Urinary bladder (tissue), 4 donors: ENCODE data around the gene NR4A3. TPM values are rescaled to one million over a fixed set of nuclear protein-coding genes. Genes with fewer than 3 reads are reported as not detected.

Experiments used
- DNase-seq: peaks from one replicate; pipeline ENCODE4 v3.0.0-alpha.2; 2015; ENCODE audit errors: extremely low spot score
- H3K27ac ChIP-seq: one replicate; pipeline ENCODE4 v1.5.1; 2013; ENCODE audit warnings: low read depth, mild to moderate bottlenecking, moderate library complexity
- H3K36me3 ChIP-seq: one replicate; pipeline ENCODE4 v1.6.1; 2013; ENCODE audit warnings: mild to moderate bottlenecking, moderate library complexity; ENCODE audit not compliant: insufficient read depth
- H3K4me1 ChIP-seq: one replicate; pipeline ENCODE4 v1.6.1; 2013; ENCODE audit warnings: mild to moderate bottlenecking, moderate library complexity; ENCODE audit not compliant: insufficient read depth
- H3K4me3 ChIP-seq: one replicate; pipeline ENCODE4 v1.5.1; 2013; ENCODE audit warnings: low read depth, low read length
- WGBS: extraction: QIAGEN DNeasy Blood & Tissue Kit; methylation state at CpG from one replicate; pipeline ENCODE4 v1.1.7; 2013; 5-methylcytosine and 5-hydroxymethylcytosine counted together
- polyA plus RNA-seq: library from polyadenylated mRNA; stranded (reverse); fragments of 200-250 nt; gene quantifications from one replicate; pipeline ENCODE4 v1.2.3, GENCODE V29; 2013
- total RNA-seq: library from RNA; depleted of rRNA; stranded (reverse); fragments of >200 nt; gene quantifications from one replicate; pipeline ENCODE4 v1.2.3, GENCODE V29; 2014
- donor health status: healthy with polysubstance abuse.
- donor health status: healthy.

NR4A3 gene
- total and polyA plus RNA-seq, 2 donors: 4.7 to 4.8 TPM

DNA sequence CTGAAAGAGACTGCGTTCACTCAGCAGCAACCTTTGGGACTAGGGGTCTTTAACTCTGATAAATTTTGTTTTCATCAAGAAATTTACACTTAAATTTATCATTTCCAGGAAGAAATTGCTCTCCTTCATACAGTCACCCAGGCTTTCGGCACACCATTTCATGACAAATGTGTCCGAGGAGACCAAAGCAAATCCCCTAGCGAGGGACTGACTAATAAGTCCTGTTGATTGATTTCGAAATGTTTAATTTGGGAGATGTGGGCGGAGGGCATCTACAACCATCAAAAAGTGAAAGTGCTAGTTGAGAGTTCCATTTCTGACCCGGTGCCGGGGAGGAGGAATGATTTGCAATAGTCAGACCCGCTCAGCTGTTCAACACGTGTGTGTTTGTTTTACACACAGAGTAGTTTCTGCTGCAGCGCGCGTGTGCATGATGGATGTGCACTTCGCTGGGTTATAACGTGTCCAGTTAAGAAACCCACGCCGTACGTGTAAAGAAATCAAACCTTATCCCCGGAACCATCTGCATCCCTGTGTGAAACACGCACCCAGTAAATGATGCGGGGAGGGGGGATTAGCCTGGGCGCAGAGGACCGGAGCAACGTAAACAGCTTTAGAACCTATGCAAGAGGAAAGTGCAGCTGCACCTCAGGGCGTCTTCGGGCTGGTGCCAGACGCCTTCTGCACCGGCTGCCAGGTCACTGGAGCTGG is 845 bp upstream of the NR4A3 start:
- no peaks in the 10 kb centered on the region for H3K4me1 ChIP-seq
- WGBS: under 1% methylated on average over 28 of the region's 28 CpGs
- H3K36me3 ChIP-seq: no peaks in the 10 kb centered on the region
- peak overlapping the region; percentile 59 for H3K27ac ChIP-seq
- DNase-seq: peak; percentile 26
- H3K4me3 ChIP-seq: peak overlapping the region; percentile 64

- H3K4me3 ChIP-seq: peak overlapping the region; percentile 64
- peak; percentile 46 for DNase-seq
- H3K27ac ChIP-seq: peak overlapping the region; percentile 82
- H3K36me3 ChIP-seq: no peaks in the 10 kb centered on the region
- under 1% methylated on average over 51 of the region's 51 CpGs for WGBS
- H3K4me1 ChIP-seq: no peaks in the 10 kb centered on the region
These were observed 572 bp downstream of the NR4A3 start for GRCh38 chr9:99822109-99822805.

DNA sequence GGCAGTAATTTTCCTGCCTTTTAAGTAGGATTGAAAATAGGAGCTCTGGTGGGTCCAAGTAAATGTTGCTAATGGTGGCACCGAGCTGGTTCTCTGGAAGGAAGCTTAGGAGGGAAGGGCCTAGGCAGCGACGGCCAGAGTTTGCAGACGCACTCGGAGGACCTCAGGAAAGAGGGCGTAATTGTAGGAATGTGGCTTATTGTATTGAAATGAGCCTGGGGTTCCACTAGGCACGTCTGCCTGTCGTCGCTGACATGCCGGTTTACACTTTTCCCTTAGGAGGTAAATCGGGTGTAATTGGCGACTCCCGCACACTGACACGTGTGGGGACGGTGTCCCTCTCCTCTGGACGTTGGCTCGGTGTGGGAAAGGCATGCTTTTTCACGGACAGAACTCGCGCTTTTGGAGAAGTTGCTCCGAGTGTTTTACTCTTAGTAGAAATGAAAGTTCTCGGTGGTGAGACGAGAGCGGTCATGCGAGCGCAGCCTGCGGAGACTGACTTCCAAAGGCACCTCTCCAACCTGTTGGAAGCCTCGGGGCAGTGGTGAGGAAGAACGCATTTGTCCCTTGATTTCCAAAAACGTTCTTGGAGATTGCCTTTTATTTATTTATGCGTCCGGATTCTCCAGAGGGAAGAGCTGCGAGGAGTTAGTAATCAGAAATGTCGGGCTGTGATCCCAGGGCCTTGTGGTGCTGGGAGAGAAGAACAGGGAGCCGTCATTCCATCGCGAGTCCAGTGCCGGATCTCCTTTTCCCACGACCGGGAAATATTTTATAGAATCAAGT is 1.3 kb downstream of the NR4A3 start:
- Histone ChIP-seq H3K27ac (no peak overlapping the region), H3K36me3 (no peaks in the 10 kb centered on the region), H3K4me1 (no peaks in the 10 kb centered on the region), H3K4me3 (peak overlapping the region; percentile 64)
- DNase-seq: peak; percentile 35
- under 1% methylated on average over 40 of the region's 40 CpGs for WGBS

GRCh38 chr9:99823681-99824377 is 2.1 kb downstream of the NR4A3 start:
- Histone ChIP-seq H3K4me3 (peak overlapping the region; percentile 64), H3K4me1 (no peaks in the 10 kb centered on the region), H3K27ac (no peak overlapping the region), H3K36me3 (no peaks in the 10 kb centered on the region)
- under 1% methylated on average over 47 of the region's 47 CpGs for WGBS
- DNase-seq: peak; percentile 26

DNA sequence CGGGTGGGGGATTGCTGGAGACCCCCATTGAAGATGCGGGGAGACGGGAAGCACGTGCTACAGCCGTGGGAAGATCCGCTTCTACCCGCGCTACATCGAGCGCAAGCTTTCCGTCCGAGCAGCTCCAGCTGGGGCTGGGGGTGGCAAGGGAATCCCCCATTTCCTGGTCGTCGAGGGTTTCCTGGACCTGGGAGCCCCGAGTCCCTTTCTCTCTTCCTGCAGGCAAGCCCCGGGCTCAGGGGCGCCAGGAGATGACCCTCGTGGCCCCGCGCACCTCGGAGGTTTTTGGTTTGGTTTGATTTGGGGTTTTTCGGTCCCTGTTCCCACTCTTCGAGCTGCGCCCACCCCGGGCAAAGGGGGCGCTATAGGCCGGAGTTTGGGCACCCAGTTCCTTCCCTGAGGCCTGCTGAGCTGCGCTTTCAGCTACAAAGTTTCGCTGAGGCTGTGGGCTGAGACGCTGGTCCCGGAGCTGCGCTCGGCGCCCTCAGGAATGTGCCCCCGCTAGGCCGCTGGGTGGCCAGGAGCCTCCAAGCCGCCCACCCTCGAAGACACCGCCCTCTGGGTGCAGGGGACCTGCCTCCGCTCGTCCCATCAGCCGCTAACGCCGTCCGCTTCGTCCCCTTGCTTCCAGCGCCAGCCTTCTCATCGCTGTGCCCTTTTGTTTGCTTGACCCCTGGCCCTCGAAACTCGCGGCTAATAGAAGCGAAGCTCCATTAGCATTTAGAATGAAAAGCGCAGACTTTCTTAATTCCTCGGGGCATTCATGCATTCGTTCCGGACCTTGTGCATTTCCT is 2.9 kb downstream of the NR4A3 start:
- 12% methylated on average over 56 of the region's 56 CpGs for WGBS

DNA sequence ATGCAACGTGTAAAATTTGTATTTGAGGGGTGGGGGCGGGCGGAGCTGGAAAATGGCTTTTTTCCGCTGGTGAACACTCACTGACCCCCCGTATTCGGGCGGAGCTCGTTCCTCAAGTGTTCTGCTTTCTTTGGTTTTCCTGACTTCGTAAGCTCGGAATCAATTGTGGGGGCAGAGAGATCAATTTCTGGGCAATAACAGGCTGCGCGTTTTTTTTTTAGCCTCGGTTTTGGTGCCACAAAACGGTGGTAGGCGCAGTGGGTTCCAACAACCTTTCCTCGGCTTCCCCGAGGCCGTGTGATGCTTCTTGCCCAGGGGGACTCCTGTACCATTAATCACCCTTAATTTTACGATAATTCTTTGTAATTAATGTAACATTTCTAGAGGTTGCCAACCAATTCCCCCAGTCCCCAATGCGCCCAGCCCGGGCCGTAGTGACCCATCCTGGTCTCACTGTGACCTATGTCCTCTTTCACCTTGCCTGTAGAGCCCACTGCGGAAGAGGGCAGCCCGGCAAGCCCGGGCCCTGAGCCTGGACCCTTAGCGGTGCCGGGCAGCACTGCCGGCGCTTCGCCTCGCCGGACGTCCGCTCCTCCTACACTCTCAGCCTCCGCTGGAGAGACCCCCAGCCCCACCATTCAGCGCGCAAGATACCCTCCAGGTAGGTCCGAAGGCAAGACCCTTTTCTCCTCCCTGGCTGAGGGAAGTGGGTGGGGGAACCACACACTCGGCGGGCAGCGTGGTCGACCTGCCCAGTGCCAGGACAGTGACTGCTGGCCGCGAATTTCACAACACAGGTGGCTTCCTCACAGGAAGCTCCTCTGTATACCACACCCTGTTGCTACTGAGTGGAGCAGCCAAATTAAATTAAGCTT is 3.7 kb downstream of the NR4A3 start:
- Histone ChIP-seq H3K4me1 (no peaks in the 10 kb centered on the region), H3K36me3 (no peaks in the 10 kb centered on the region), H3K27ac (no peak overlapping the region), H3K4me3 (no peak overlapping the region)
- no peak for DNase-seq
- WGBS: 44% methylated on average over 44 of the region's 44 CpGs

More for the DNA sequence above, 2.9 kb downstream of the NR4A3 start:
- Histone ChIP-seq H3K4me1 (no peaks in the 10 kb centered on the region), H3K36me3 (no peaks in the 10 kb centered on the region), H3K27ac (no peak overlapping the region), H3K4me3 (peak overlapping the region; percentile 64)
- no peak for DNase-seq

GRCh38 chr9:99826579-99826978 is 4.9 kb downstream of the NR4A3 start:
- no peaks in the 10 kb centered on the region for H3K4me1 ChIP-seq
- H3K4me3 ChIP-seq: no peak overlapping the region
- WGBS: 93% methylated on average over 3 of the region's 3 CpGs
- no peaks in the 10 kb centered on the region for H3K36me3 ChIP-seq
- no peak overlapping the region for H3K27ac ChIP-seq
- no peak for DNase-seq

DNA sequence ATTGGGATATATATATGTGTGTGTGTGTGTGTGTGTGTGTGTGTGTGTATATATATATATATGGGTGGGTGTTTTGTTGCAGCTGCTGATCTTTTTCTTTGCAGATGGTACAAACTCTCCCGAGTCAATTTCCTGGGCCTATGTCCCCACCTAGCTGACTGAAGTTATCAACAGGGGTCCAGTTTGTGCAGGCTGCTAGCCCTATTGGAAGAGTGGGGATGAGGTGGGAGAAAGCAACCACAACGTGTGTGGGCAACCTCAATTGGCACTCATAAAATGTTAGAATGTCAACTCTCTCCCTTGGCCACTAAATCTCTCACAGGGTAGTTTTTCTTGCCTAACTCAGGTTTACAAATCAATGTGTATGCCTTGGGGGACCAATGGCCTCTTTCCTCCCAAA is 5.6 kb downstream of the NR4A3 start:
- no peaks in the 10 kb centered on the region for H3K36me3 ChIP-seq
- DNase-seq: no peak
- no peak overlapping the region for H3K27ac ChIP-seq
- WGBS: 82% methylated on average over 2 of the region's 2 CpGs
- H3K4me1 ChIP-seq: no peaks in the 10 kb centered on the region
- H3K4me3 ChIP-seq: no peak overlapping the region

DNA sequence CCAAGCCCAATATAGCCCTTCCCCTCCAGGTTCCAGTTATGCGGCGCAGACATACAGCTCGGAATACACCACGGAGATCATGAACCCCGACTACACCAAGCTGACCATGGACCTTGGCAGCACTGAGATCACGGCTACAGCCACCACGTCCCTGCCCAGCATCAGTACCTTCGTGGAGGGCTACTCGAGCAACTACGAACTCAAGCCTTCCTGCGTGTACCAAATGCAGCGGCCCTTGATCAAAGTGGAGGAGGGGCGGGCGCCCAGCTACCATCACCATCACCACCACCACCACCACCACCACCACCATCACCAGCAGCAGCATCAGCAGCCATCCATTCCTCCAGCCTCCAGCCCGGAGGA is 6.3 kb downstream of the NR4A3 start:
- Histone ChIP-seq H3K27ac (no peak overlapping the region), H3K36me3 (no peaks in the 10 kb centered on the region), H3K4me3 (no peak overlapping the region), H3K4me1 (no peaks in the 10 kb centered on the region)
- WGBS: 61% methylated on average over 15 of the region's 15 CpGs
- no peak for DNase-seq

- peak overlapping the region; percentile 12 for H3K4me3 ChIP-seq
- no peak for DNase-seq
These were observed 6.9 kb downstream of the NR4A3 start for GRCh38 chr9:99828417-99829176.

DNA sequence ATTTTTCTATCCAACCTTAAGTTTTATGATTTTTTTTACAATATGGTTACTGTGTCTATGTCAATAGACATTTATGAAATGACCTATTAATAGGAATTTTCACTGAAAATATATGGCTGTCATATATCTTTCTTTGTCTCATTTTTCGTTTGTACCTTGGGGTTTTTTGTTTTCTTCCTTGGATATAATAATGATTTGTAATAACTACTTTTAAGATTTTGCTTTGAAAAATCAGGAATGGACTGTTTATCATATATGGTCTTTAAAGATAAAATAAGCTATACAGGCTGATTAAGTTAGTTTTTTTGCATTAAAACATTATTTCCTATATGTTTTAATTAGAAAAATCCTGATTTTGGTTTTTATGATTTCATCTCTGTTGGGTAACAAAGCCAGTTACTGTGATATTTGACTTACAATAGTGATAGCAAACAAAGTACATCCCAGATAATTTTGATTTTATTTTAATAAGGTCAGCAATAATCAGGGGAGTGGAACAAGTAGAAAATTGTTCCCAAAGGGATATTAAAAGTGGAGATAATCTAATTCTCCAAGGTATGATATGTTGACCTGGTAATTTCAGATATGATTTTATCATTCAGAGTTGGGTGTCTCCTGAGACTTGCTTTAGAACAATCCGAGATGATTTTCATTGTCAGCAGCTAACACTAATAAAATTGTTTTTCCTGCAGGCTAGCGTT is 10.3 kb downstream of the NR4A3 start:
- 84% methylated on average over 3 of the region's 3 CpGs for WGBS

More at GRCh38 chr9:99828417-99829176, 6.9 kb downstream of the NR4A3 start:
- Histone ChIP-seq H3K27ac (no peak overlapping the region), H3K4me1 (no peaks in the 10 kb centered on the region), H3K36me3 (no peaks in the 10 kb centered on the region)
- WGBS: 43% methylated on average over 78 of the region's 78 CpGs

More for the DNA sequence above, 10.3 kb downstream of the NR4A3 start:
- H3K4me3 ChIP-seq: no peak overlapping the region
- DNase-seq: no peak
- no peaks in the 10 kb centered on the region for H3K4me1 ChIP-seq
- no peaks in the 10 kb centered on the region for H3K36me3 ChIP-seq
- no peak overlapping the region for H3K27ac ChIP-seq
